HepG2 (cell line): ENCODE measurements around the gene EXOC3L2. TPM values are rescaled to one million over a fixed set of nuclear protein-coding genes. Genes with fewer than 3 reads are reported as not detected.

Experiments used
- ATAC-seq: fragments of 200-7000 bp; cut with Tn5 transposase; 3 replicates; pipeline ENCODE4 v1.9.1; 2020; ENCODE audit warnings: mild to moderate bottlenecking, moderate library complexity
- BruUV-seq: library from RNA; stranded (reverse); fragments of 400-500 nt; replicated peaks from 2 replicates; lab custom pipeline; 2021; lab: Mats Ljungman, UMichigan
- CTCF ChIA-PET: fragments of 300-600 bp; formaldehyde crosslinking; extraction: SDS; loops from one replicate; lab custom pipeline; 2021; ENCODE audit warnings: low total read pairs, inconsistent platforms, low intra/inter-chr PET ratio; lab: Yijun Ruan, JAX
- POLR2A ChIA-PET: fragments of 350-600 bp; sonication (Branson Sonifier 250); formaldehyde crosslinking; loops from one replicate; lab custom pipeline; 2020; ENCODE audit warnings: antibody characterized with exemption, inconsistent platforms; lab: Yijun Ruan, JAX
- DNase-seq: peaks from one replicate; pipeline ENCODE4 v3.0.0-alpha.2; 2015; ENCODE audit warnings: low spot score
- FAIRE-seq: peaks from 3 replicates; lab custom pipeline; 2011; peaks lifted over from hg19 to GRCh38; lab: Jason Lieb, UNC
- H2AFZ ChIP-seq: one replicate; pipeline ENCODE4 v1.6.1; 2011; ENCODE audit warnings: low read length, inconsistent platforms
- H3K27ac ChIP-seq: fragments of 300-600 bp; 3 replicates; pipeline ENCODE4 v1.8.0; 2011; ENCODE audit warnings: mixed run types, mild to moderate bottlenecking, mixed read lengths, low read length, inconsistent platforms; ENCODE audit not compliant: insufficient read depth; ENCODE audit errors: extremely low read length
- H3K27me3 ChIP-seq, 2 experiments: fragments of 200-600 bp in 1 of 2; 2 replicates in 1 of 2; 3 replicates in 1 of 2; pipeline versions ENCODE4 v1.6.0 to v1.8.0; 2011; ENCODE audit warnings: low read length in 2 of 2, mild to moderate bottlenecking in 2 of 2, moderate library complexity in 2 of 2, inconsistent platforms in 1 of 2; ENCODE audit not compliant: insufficient read depth in 2 of 2, control insufficient read depth in 1 of 2
- H3K36me3 ChIP-seq, 2 experiments: fragments of 200-600 bp in 1 of 2; replicated peaks in 1 of 2; 2 replicates in 1 of 2; 3 replicates in 1 of 2; pipeline versions ENCODE4 v1.5.1 to v1.8.0; 2011; ENCODE audit warnings: low read length in 2 of 2, inconsistent platforms in 1 of 2; ENCODE audit not compliant: insufficient read depth in 2 of 2, control insufficient read depth in 1 of 2
- H3K4me1 ChIP-seq: 2 replicates; pipeline ENCODE4 v1.5.1; 2012; ENCODE audit warnings: low read length, inconsistent platforms; ENCODE audit not compliant: insufficient read depth
- H3K4me2 ChIP-seq: 2 replicates; pipeline ENCODE4 v1.6.0; 2011; ENCODE audit warnings: low read depth, low read length, inconsistent platforms
- H3K4me3 ChIP-seq, 3 experiments: fragments of 200-600 bp in 1 of 3; sonication (generic), shearing (Covaris generic) in 1 of 3; replicated peaks in 1 of 3; 2 replicates each; pipeline ENCODE4 v1.5.1; 2011 to 2016; ENCODE audit warnings: low read length in 3 of 3, inconsistent platforms in 2 of 3, low read depth in 2 of 3, mild to moderate bottlenecking in 2 of 3, control low read depth in 1 of 3, mixed read lengths in 1 of 3; ENCODE audit not compliant: insufficient read depth in 1 of 3
- H3K79me2 ChIP-seq: one replicate; pipeline ENCODE4 v1.6.1; 2011; ENCODE audit warnings: low read length, inconsistent platforms; ENCODE audit not compliant: insufficient read depth
- H3K9ac ChIP-seq: 2 replicates; pipeline ENCODE4 v1.6.0; 2011; ENCODE audit warnings: mild to moderate bottlenecking, low read depth, low read length, inconsistent platforms; ENCODE audit not compliant: insufficient read depth
- H3K9me3 ChIP-seq: 2 replicates; pipeline ENCODE4 v1.5.1; 2012; ENCODE audit warnings: mild to moderate bottlenecking, low read length
- H4K20me1 ChIP-seq: 2 replicates; pipeline ENCODE4 v1.6.0; 2011; ENCODE audit warnings: inconsistent platforms, mild to moderate bottlenecking, low read length, moderate library complexity; ENCODE audit not compliant: insufficient read depth
- ATF7-NPFF ChIP-seq: sonication (generic); formaldehyde crosslinking; IDR thresholded peaks from 2 replicates; pipeline ENCODE4 v1.8.1; 2023; ENCODE audit warnings: mild to moderate bottlenecking, low read depth, missing genetic modification reagents, moderate library complexity
- GABPB1 ChIP-seq: IDR thresholded peaks from 2 replicates; pipeline ENCODE4 v1.6.1; 2016; ENCODE audit warnings: mild to moderate bottlenecking, missing genetic modification reagents, moderate library complexity, missing compliant biosample characterization
- PHF8 ChIP-seq: sonication (generic); formaldehyde crosslinking; IDR thresholded peaks from 2 replicates; pipeline ENCODE4 v1.5.0; 2020; ENCODE audit warnings: missing genetic modification reagents
- THAP11 ChIP-seq: IDR thresholded peaks from 2 replicates; pipeline ENCODE4 v1.6.1; 2016; ENCODE audit warnings: missing biosample characterization, missing genetic modification reagents
- ZFP37 ChIP-seq: sonication (generic); formaldehyde crosslinking; IDR thresholded peaks from 2 replicates; pipeline ENCODE4 v1.4.0; 2020; ENCODE audit warnings: missing genetic modification reagents, borderline replicate concordance
- ZFX ChIP-seq: sonication (generic); formaldehyde crosslinking; IDR thresholded peaks from 2 replicates; pipeline ENCODE4 v1.4.0; 2020; ENCODE audit warnings: mild to moderate bottlenecking, low read depth, missing genetic modification reagents, moderate library complexity
- ZMAT3 ChIP-seq: sonication (generic); formaldehyde crosslinking; conservative IDR thresholded peaks from 2 replicates; pipeline ENCODE4 v1.7.0; 2021; ENCODE audit warnings: missing genetic modification reagents
- ZNF430 ChIP-seq: sonication (generic); formaldehyde crosslinking; IDR thresholded peaks from 2 replicates; pipeline ENCODE4 v1.9.0; 2021; ENCODE audit warnings: mild to moderate bottlenecking, missing genetic modification reagents
- ZNF558 ChIP-seq: sonication (generic); formaldehyde crosslinking; IDR thresholded peaks from 2 replicates; pipeline ENCODE4 v1.9.0; 2022; ENCODE audit warnings: mild to moderate bottlenecking, missing genetic modification reagents, borderline replicate concordance
- WGBS: methylation state at CpG from one replicate; pipeline ENCODE4 v1.1.6; 2017; ENCODE audit warnings: low lambda C conversion rate; 5-methylcytosine and 5-hydroxymethylcytosine counted together
- in situ Hi-C: cut with HindIII; loops from 2 replicates; pipeline ENCODE4 v1.10.0; 2017; ENCODE audit warnings: low pct_unique_long_range_greater_than_20kb; ENCODE audit not compliant: extremely low pct_ligation_motif_present
- intact Hi-C: fragments of 100-400 bp; cut with micrococcal nuclease; formaldehyde crosslinking; loops from one replicate; pipeline ENCODE4 v1.10.0; 2022; ENCODE audit not compliant: unreplicated experiment
- polyA plus RNA-seq, 8 experiments: library from polyadenylated mRNA; depleted of rRNA in 3 of 8; stranded (reverse) in 7 of 8; unstranded in 1 of 8; fragments of >200 nt; fragmentation: Illumina TruSeq in 4 of 8; extraction: Trizol in 4 of 8; gene quantifications; 2 replicates each; pipeline versions ENCODE4 v1.2.1 to v1.2.3, GENCODE V29; 2011 to 2016; ENCODE audit warnings: low read depth in 4 of 8, missing spikeins in 1 of 8, mixed read lengths in 1 of 8; ENCODE audit not compliant: insufficient read depth in 1 of 8
- total RNA-seq, 5 experiments: library from RNA; depleted of rRNA; stranded (reverse); fragments of >200 nt; fragmentation: Illumina TruSeq; extraction: Trizol; gene quantifications; 2 replicates each; pipeline ENCODE4 v1.2.3, GENCODE V29; 2016; ENCODE audit warnings: low read depth in 1 of 5
- TF ChIP-seq, protein P1 (sequence below): sonication (generic); formaldehyde crosslinking; IDR thresholded peaks from 2 replicates; pipeline ENCODE4 v1.4.0; 2020; ENCODE audit warnings: missing genetic modification reagents
- TF ChIP-seq, protein P2 (sequence below): sonication (generic); formaldehyde crosslinking; IDR thresholded peaks from 2 replicates; pipeline ENCODE4 v1.5.0; 2020; ENCODE audit warnings: mild to moderate bottlenecking, missing genetic modification reagents, borderline replicate concordance
- TF ChIP-seq, protein P3 (sequence below): sonication (generic); formaldehyde crosslinking; IDR thresholded peaks from 2 replicates; pipeline ENCODE4 v1.9.0; 2022; ENCODE audit warnings: missing genetic modification reagents, mild to moderate bottlenecking, borderline replicate concordance
- TF ChIP-seq, protein P4 (sequence below): sonication (generic); formaldehyde crosslinking; IDR thresholded peaks from 2 replicates; pipeline ENCODE4 v1.4.0; 2020; ENCODE audit warnings: mild to moderate bottlenecking, missing genetic modification reagents

EXOC3L2 gene
- total and polyA plus RNA-seq, 2 of the 13 experiments (the other 11 are each of a cell fraction or from before 2014, with no cell fraction given) = 0.21 TPM; not detected in 1

DNA sequence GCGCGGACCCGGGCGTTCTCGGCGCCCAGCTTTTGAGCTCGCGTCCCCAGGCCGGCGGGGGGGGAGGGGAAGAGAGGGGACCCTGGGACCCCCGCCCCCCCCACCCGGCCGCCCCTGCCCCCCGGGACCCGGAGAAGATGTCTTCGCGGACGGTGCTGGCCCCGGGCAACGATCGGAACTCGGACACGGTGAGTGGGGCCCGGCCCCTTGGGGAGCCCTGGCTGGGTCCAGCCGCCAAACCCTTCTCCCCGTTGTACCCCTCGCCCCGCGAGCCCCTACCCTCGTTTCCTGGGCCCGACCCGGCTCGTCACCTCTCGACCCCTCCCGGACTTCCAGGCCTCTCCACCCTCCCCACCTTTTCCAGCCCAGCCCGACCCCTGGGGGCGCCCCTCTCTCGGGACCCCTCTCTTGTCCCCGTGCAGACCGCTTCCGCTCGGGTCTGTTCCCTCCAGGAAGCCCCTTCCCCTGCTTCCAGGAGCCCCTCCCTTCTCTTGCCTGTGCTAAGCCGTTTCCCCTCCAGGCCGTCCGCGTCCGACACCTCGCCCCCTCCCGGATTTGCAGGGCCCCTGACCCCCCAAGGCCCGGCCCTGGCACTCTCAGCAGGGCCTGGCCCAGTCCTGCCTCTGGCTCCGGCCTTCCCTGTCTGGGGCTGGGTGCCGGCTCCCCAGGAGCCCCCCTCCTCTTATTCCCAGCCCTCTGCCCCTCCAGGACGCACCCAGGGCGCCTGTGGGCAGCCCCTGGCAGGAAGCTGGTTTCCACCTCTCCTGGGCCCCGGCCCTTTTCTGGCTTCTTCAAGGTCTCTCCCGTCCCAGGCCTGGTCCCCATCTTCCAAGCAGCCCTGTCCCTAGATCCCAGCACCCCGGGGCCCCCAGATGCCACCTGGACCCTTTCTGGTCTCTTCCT, 6.5 kb upstream of the EXOC3L2 start:
- H3K4me1 ChIP-seq = peaks cover 72% of the 10 kb centered on the region
- no peaks in the 10 kb centered on the region; a peak in 1 of 5 replicates for H3K27me3 ChIP-seq
- DNase-seq (no peak), ATAC-seq (peak; percentile 37), FAIRE-seq (no peak)
- no TSS peak for BruUV-seq
- peaks cover 38% of the 10 kb centered on the region for H3K79me2 ChIP-seq
- H3K27ac ChIP-seq = peak overlapping the region; percentile 61
- intact Hi-C loops (loop anchor here (2.0 kb wide), 1 partner anchor 87 kb away; no protein-coding TSS in a partner anchor), in situ Hi-C loops (loop anchor here (5.0 kb wide), 1 partner anchor 91 kb away; the partner anchor contains the start of gene KLC3)
- ChIA-PET CTCF (no interaction called here), POLR2A (no interaction called here)
- no peak overlapping the region for H2AFZ ChIP-seq
- peak overlapping the region; percentile 89 for H3K9ac ChIP-seq
- peak overlapping the region; percentile 89 for H3K4me2 ChIP-seq
- no peaks in the 10 kb centered on the region for H4K20me1 ChIP-seq
- H3K9me3 ChIP-seq = no peaks in the 10 kb centered on the region
- WGBS = under 1% methylated on average over 25 of the region's 57 CpGs
- peak overlapping the region; percentile 80 to 91 (median 91) for H3K4me3 ChIP-seq
- H3K36me3 ChIP-seq = no peaks in the 10 kb centered on the region; a peak in 1 of 5 replicates
- TF ChIP-seq, protein P1, sequence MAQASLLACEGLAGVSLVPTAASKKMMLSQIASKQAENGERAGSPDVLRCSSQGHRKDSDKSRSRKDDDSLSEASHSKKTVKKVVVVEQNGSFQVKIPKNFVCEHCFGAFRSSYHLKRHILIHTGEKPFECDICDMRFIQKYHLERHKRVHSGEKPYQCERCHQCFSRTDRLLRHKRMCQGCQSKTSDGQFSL (CRISPR knock-in tag) = peak; percentile 38; the same call in 1 of the 2 replicates
- TF ChIP-seq ZMAT3 (CRISPR knock-in tag) (0 out of 2 replicates have a peak, but pooled peaks have one; percentile 46), ATF7-NPFF (no peak), ZNF430 (peak; percentile 33; the same call in 1 of the 2 replicates), ZFP37 (CRISPR knock-in tag) (no peak), THAP11 (CRISPR knock-in tag) (no peak), GABPB1 (CRISPR knock-in tag) (0 out of 2 replicates have a peak, but pooled peaks have one; percentile 43), ZNF558 (CRISPR knock-in tag) (0 out of 2 replicates have a peak, but pooled peaks have one; percentile 39), PHF8 (CRISPR knock-in tag) (peak; percentile 51; the same call in 1 of the 2 replicates), ZFX (CRISPR knock-in tag) (peak; percentile 82)
- TF ChIP-seq, protein P2, sequence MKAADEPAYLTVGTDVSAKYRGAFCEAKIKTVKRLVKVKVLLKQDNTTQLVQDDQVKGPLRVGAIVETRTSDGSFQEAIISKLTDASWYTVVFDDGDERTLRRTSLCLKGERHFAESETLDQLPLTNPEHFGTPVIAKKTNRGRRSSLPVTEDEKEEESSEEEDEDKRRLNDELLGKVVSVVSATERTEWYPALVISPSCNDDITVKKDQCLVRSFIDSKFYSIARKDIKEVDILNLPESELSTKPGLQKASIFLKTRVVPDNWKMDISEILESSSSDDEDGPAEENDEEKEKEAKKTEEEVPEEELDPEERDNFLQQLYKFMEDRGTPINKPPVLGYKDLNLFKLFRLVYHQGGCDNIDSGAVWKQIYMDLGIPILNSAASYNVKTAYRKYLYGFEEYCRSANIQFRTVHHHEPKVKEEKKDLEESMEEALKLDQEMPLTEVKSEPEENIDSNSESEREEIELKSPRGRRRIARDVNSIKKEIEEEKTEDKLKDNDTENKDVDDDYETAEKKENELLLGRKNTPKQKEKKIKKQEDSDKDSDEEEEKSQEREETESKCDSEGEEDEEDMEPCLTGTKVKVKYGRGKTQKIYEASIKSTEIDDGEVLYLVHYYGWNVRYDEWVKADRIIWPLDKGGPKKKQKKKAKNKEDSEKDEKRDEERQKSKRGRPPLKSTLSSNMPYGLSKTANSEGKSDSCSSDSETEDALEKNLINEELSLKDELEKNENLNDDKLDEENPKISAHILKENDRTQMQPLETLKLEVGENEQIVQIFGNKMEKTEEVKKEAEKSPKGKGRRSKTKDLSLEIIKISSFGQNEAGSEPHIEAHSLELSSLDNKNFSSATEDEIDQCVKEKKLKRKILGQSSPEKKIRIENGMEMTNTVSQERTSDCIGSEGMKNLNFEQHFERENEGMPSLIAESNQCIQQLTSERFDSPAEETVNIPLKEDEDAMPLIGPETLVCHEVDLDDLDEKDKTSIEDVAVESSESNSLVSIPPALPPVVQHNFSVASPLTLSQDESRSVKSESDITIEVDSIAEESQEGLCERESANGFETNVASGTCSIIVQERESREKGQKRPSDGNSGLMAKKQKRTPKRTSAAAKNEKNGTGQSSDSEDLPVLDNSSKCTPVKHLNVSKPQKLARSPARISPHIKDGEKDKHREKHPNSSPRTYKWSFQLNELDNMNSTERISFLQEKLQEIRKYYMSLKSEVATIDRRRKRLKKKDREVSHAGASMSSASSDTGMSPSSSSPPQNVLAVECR (CRISPR knock-in tag) = peak; percentile 24; the same call in 1 of the 2 replicates
- TF ChIP-seq, protein P3, sequence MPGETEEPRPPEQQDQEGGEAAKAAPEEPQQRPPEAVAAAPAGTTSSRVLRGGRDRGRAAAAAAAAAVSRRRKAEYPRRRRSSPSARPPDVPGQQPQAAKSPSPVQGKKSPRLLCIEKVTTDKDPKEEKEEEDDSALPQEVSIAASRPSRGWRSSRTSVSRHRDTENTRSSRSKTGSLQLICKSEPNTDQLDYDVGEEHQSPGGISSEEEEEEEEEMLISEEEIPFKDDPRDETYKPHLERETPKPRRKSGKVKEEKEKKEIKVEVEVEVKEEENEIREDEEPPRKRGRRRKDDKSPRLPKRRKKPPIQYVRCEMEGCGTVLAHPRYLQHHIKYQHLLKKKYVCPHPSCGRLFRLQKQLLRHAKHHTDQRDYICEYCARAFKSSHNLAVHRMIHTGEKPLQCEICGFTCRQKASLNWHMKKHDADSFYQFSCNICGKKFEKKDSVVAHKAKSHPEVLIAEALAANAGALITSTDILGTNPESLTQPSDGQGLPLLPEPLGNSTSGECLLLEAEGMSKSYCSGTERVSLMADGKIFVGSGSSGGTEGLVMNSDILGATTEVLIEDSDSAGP = peak; percentile 58; the same call in 1 of the 2 replicates
- TF ChIP-seq, protein P4, sequence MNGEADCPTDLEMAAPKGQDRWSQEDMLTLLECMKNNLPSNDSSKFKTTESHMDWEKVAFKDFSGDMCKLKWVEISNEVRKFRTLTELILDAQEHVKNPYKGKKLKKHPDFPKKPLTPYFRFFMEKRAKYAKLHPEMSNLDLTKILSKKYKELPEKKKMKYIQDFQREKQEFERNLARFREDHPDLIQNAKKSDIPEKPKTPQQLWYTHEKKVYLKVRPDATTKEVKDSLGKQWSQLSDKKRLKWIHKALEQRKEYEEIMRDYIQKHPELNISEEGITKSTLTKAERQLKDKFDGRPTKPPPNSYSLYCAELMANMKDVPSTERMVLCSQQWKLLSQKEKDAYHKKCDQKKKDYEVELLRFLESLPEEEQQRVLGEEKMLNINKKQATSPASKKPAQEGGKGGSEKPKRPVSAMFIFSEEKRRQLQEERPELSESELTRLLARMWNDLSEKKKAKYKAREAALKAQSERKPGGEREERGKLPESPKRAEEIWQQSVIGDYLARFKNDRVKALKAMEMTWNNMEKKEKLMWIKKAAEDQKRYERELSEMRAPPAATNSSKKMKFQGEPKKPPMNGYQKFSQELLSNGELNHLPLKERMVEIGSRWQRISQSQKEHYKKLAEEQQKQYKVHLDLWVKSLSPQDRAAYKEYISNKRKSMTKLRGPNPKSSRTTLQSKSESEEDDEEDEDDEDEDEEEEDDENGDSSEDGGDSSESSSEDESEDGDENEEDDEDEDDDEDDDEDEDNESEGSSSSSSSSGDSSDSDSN (CRISPR knock-in tag) = peak; percentile 60; the same call in 1 of the 2 replicates
